IgD-negative memory B cell (primary cell): ENCODE measurements around the gene GEMIN7. TPM values are rescaled to one million over a fixed set of nuclear protein-coding genes. Genes with fewer than 3 reads are reported as not detected.
A peak's percentile ranks its signal among the peaks of the same experiment; 100 is the strongest.

Experiments used
- H3K27ac Mint-ChIP-seq, 3 donors: one replicate each; pipeline ENCODE4 v1.8.0; 2020 to 2022; ENCODE audit warnings: mild to moderate bottlenecking in 3 of 3, mixed read lengths in 3 of 3, moderate library complexity in 1 of 3
- H3K27me3 Mint-ChIP-seq: one replicate; pipeline ENCODE4 v1.8.0; 2021; ENCODE audit warnings: mixed read lengths
- H3K36me3 Mint-ChIP-seq: one replicate; pipeline ENCODE4 v1.8.0; 2020; ENCODE audit warnings: mild to moderate bottlenecking, mixed read lengths
- H3K4me1 Mint-ChIP-seq, 3 donors: one replicate each; pipeline ENCODE4 v1.8.0; 2020 to 2022; ENCODE audit warnings: mixed read lengths in 3 of 3, mild to moderate bottlenecking in 1 of 3
- H3K4me3 Mint-ChIP-seq, 4 donors: one replicate each; pipeline ENCODE4 v1.8.0; 2020 to 2022; ENCODE audit warnings: mild to moderate bottlenecking in 4 of 4, mixed read lengths in 4 of 4, moderate library complexity in 3 of 4
- H3K9me3 Mint-ChIP-seq, 3 donors: one replicate each; pipeline ENCODE4 v1.8.0; 2020 to 2021; ENCODE audit warnings: mixed read lengths in 3 of 3, mild to moderate bottlenecking in 1 of 3
- polyA plus RNA-seq: library from polyadenylated mRNA; unstranded; fragments of 300-500 nt; fragmentation: Illumina TruSeq; gene quantifications from one replicate; pipeline ENCODE4 v1.2.3, GENCODE V29; 2021

GEMIN7 gene
- polyA plus RNA-seq, 1 donor from 2014 or later, result 115 TPM

GRCh38 chr19:45071545-45071938 lies 7.5 kb upstream of the GEMIN7 start:
- Mint-ChIP-seq H3K36me3 (peaks cover 4% of the 10 kb centered on the region), H3K27ac (peak overlapping the region in 1 of 3 donors; percentile 70), H3K4me1 (peaks cover 7 to 15% (median 12%) of the 10 kb centered on the region in 3 donors), H3K4me3 (peak overlapping the region in 1 of 4 donors; percentile 26), H3K27me3 (no peaks in the 10 kb centered on the region), H3K9me3 (no peaks in the 10 kb centered on the region)

- Mint-ChIP-seq H3K9me3 (no peaks in the 10 kb centered on the region), H3K4me1 (peaks cover 13 to 22% (median 16%) of the 10 kb centered on the region in 3 donors), H3K4me3 (peak overlapping the region in 2 of 4 donors; percentile 13 to 82), H3K27ac (peak overlapping the region in 1 of 3 donors; percentile 86), H3K36me3 (peaks cover 4% of the 10 kb centered on the region), H3K27me3 (no peaks in the 10 kb centered on the region)
Observed at GRCh38 chr19:45071969-45072790, 6.9 kb upstream of the GEMIN7 start.

GRCh38 chr19:45074744-45075300 lies 4.2 kb upstream of the GEMIN7 start:
- Mint-ChIP-seq H3K36me3 (peaks cover 2% of the 10 kb centered on the region), H3K4me3 (peak overlapping the region; percentile 93 to 99 (median 98)), H3K4me1 (peaks cover 19 to 37% (median 29%) of the 10 kb centered on the region in 3 donors), H3K9me3 (no peaks in the 10 kb centered on the region), H3K27ac (peak overlapping the region; percentile 91 to 98 (median 97)), H3K27me3 (no peaks in the 10 kb centered on the region)

- H3K4me3 Mint-ChIP-seq, result peak overlapping the region; percentile 93 to 99 (median 98)
- H3K27ac Mint-ChIP-seq, result peak overlapping the region; percentile 91 to 98 (median 97)
- H3K27me3 Mint-ChIP-seq, result no peaks in the 10 kb centered on the region
- H3K9me3 Mint-ChIP-seq, result no peaks in the 10 kb centered on the region
- peaks cover 2% of the 10 kb centered on the region for H3K36me3 Mint-ChIP-seq
- peaks cover 19 to 38% (median 30%) of the 10 kb centered on the region in 3 donors for H3K4me1 Mint-ChIP-seq
Observed at GRCh38 chr19:45075301-45076028, 3.6 kb upstream of the GEMIN7 start.

GRCh38 chr19:45076029-45076850 lies 2.8 kb upstream of the GEMIN7 start, which contains the start of gene ZNF296:
TSS of gene ZNF296 (minus strand) at chr19:45076478. CDS start at chr19:45076373, 105 bp downstream.
- peaks cover 2% of the 10 kb centered on the region for H3K36me3 Mint-ChIP-seq
- H3K27me3 Mint-ChIP-seq, result no peaks in the 10 kb centered on the region
- H3K4me3 Mint-ChIP-seq, result peak within 1 kb of the TSS; percentile 93 to 99 (median 98)
- no peaks in the 10 kb centered on the region for H3K9me3 Mint-ChIP-seq
- peak within 1 kb of the TSS; percentile 91 to 98 (median 94) for H3K27ac Mint-ChIP-seq
- H3K4me1 Mint-ChIP-seq, result peaks cover 19 to 37% (median 34%) of the 10 kb centered on the region in 3 donors

GRCh38 chr19:45076851-45077730 lies 2.0 kb upstream of the GEMIN7 start:
- H3K36me3 Mint-ChIP-seq, result peaks cover 2% of the 10 kb centered on the region
- H3K9me3 Mint-ChIP-seq, result no peaks in the 10 kb centered on the region
- H3K4me1 Mint-ChIP-seq, result peaks cover 21 to 44% (median 39%) of the 10 kb centered on the region in 3 donors
- H3K27ac Mint-ChIP-seq, result peak overlapping the region; percentile 91 to 98 (median 94)
- H3K4me3 Mint-ChIP-seq, result peak overlapping the region; percentile 93 to 99 (median 98)
- no peaks in the 10 kb centered on the region for H3K27me3 Mint-ChIP-seq

- peak overlapping the region; percentile 92 to 99 (median 98) for H3K4me3 Mint-ChIP-seq
Observed at GRCh38 chr19:45078390-45079062, 534 bp upstream of the GEMIN7 start.

GRCh38 chr19:45079911-45080370 lies 881 bp downstream of the GEMIN7 start:
- H3K4me1 Mint-ChIP-seq, result peaks cover 15 to 36% (median 36%) of the 10 kb centered on the region in 3 donors
- no peaks in the 10 kb centered on the region for H3K27me3 Mint-ChIP-seq
- H3K27ac Mint-ChIP-seq, result peak overlapping the region; percentile 97 to 98 (median 97)
- H3K9me3 Mint-ChIP-seq, result no peaks in the 10 kb centered on the region
- no peaks in the 10 kb centered on the region for H3K36me3 Mint-ChIP-seq
- H3K4me3 Mint-ChIP-seq, result peak overlapping the region; percentile 92 to 99 (median 98)

More at GRCh38 chr19:45078390-45079062, 534 bp upstream of the GEMIN7 start:
- H3K4me1 Mint-ChIP-seq, result peaks cover 19 to 42% (median 41%) of the 10 kb centered on the region in 3 donors
- no peaks in the 10 kb centered on the region for H3K27me3 Mint-ChIP-seq
- no peaks in the 10 kb centered on the region for H3K36me3 Mint-ChIP-seq
- H3K27ac Mint-ChIP-seq, result peak overlapping the region; percentile 23 to 98 (median 43)
- H3K9me3 Mint-ChIP-seq, result no peaks in the 10 kb centered on the region

- H3K27me3 Mint-ChIP-seq, result no peaks in the 10 kb centered on the region
- peaks cover 12 to 36% (median 34%) of the 10 kb centered on the region in 3 donors for H3K4me1 Mint-ChIP-seq
- no peaks in the 10 kb centered on the region for H3K9me3 Mint-ChIP-seq
- no peaks in the 10 kb centered on the region for H3K36me3 Mint-ChIP-seq
- H3K27ac Mint-ChIP-seq, result peak overlapping the region in 2 of 3 donors; percentile 80 to 88
- peak overlapping the region in 2 of 4 donors; percentile 60 to 98 for H3K4me3 Mint-ChIP-seq
Observed at GRCh38 chr19:45082170-45082569, 3.1 kb downstream of the GEMIN7 start.

- no peaks in the 10 kb centered on the region for H3K27me3 Mint-ChIP-seq
- H3K9me3 Mint-ChIP-seq, result no peaks in the 10 kb centered on the region
- peaks cover 2% of the 10 kb centered on the region for H3K36me3 Mint-ChIP-seq
- peak overlapping the region in 1 of 4 donors; percentile 38 for H3K4me3 Mint-ChIP-seq
- peaks cover 12 to 25% (median 24%) of the 10 kb centered on the region in 3 donors for H3K4me1 Mint-ChIP-seq
- H3K27ac Mint-ChIP-seq, result peak overlapping the region in 2 of 3 donors; percentile 14 to 59
Observed at GRCh38 chr19:45086480-45086879, 7.4 kb downstream of the GEMIN7 start.

- H3K27ac Mint-ChIP-seq, result peak overlapping the region; percentile 67 to 89 (median 75)
- peaks cover 16 to 23% (median 19%) of the 10 kb centered on the region in 3 donors for H3K4me1 Mint-ChIP-seq
- no peaks in the 10 kb centered on the region for H3K27me3 Mint-ChIP-seq
- H3K36me3 Mint-ChIP-seq, result peaks cover 3% of the 10 kb centered on the region
- H3K4me3 Mint-ChIP-seq, result peak overlapping the region in 2 of 4 donors; percentile 38 to 65
- no peaks in the 10 kb centered on the region for H3K9me3 Mint-ChIP-seq
Observed at GRCh38 chr19:45087531-45087930, 8.5 kb downstream of the GEMIN7 start.

GRCh38 chr19:45090034-45090433 lies 11.0 kb downstream of the GEMIN7 start:
- Mint-ChIP-seq H3K9me3 (no peaks in the 10 kb centered on the region), H3K4me3 (no peak overlapping the region), H3K4me1 (peaks cover 33 to 37% (median 35%) of the 10 kb centered on the region in 3 donors), H3K27me3 (no peaks in the 10 kb centered on the region), H3K27ac (peak overlapping the region in 2 of 3 donors; percentile 42 to 80), H3K36me3 (peaks cover 8% of the 10 kb centered on the region)
